ENCODE results near the gene GDPD4. TPM values are rescaled to one million over a fixed set of nuclear protein-coding genes. Genes with fewer than 3 reads are reported as not detected.

Gene GDPD4
- total RNA-seq, 4 donors from 2014 or later, result not detected

DNA sequence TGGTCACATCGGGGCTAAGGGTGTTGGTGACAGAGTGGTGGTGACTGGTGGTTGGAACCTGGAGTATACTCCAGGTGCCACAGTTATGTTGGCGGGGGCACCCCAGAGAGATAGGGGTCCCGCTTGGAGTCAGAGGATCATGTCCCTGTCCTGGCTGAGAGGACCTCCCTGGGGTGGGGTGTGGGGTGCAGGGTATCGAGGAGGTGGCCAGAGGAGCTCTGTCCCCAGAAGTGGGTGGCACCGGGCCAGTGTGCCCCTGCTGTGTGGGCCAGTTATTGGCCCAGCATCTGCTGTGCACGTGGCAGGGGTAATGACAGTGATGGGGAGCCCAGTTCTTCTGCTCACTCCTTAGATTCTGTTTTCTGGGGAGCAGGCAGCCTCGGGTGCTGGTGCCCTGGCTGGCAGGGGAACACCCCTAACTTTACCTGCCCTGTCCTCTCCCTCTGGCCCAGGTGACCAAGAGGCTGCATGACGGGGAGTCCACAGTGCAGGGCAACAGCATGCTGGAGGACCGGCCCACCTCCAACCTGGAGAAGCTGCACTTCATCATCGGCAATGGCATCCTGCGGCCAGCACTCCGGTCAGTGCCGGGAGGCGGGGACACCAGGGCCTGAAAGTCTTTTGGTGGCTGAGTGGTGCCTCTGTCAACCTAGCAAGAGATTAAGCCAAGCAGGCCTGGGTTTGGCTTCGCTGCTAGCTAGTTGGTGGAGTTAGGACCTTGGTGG, 117.2 kb downstream of the GDPD4 start:
- TF ChIP-seq EP300 (IDR thresholded peaks at IDR 0.05), result no peak
- no peak for TF ChIP-seq CTCF (IDR thresholded peaks at IDR 0.05)
- Histone ChIP-seq H3K27ac (no peak overlapping the region), H3K36me3 (peaks cover 0 to 6% (median 0%) of the 10 kb centered on the region in 3 donors), H3K9me3 (no peaks in the 10 kb centered on the region), H3K27me3 (no peaks in the 10 kb centered on the region), H3K4me1 (peaks cover 0 to 7% (median 0%) of the 10 kb centered on the region in 4 donors), H3K4me3 (no peak overlapping the region)
- DNase-seq (ENCODE audit: low spot score in 2 of 2), result no peak
- WGBS, 2 donors, result 82 to 96% methylated on average over 13 to 14 of the region's 15 CpGs

DNA sequence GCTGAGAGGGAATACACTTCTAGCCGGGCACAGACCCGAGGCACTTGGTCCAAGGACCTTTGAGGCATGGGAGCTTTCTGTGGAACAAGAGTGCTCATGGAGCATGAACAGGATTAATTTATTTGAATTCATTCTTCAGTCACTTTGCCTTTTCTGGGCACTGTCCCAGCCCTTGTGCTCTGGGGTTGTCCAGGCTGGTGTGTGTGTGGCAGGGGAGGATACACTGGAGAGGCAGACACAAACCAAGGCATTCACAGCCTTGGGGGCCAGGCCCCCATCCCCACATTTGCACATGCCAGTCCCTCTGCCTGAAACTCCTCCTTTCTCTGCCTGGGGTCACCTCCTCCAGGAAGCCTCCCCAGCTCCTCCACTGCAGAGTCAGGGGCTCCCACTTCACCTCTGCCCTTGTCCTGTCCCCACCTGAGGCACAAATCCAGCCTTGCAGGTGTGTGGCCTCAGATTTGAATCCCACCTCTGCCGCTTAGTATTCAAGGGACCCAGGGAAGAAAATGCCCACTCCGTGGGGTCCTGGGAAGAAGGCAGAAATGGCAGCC, 118.0 kb downstream of the GDPD4 start:
- no peak for TF ChIP-seq POLR2A (IDR thresholded peaks at IDR 0.05)
- no peak for TF ChIP-seq CTCF (IDR thresholded peaks at IDR 0.05)
- TF ChIP-seq EP300 (IDR thresholded peaks at IDR 0.05), result no peak
- WGBS, 2 donors, result 67 to 76% methylated on average over 4 of the region's 4 CpGs
- DNase-seq (ENCODE audit: low spot score in 2 of 2), result no peak
- Histone ChIP-seq H3K27me3 (no peaks in the 10 kb centered on the region), H3K36me3 (peaks cover 0 to 6% (median 0%) of the 10 kb centered on the region in 3 donors), H3K27ac (no peak overlapping the region), H3K9me3 (no peaks in the 10 kb centered on the region), H3K4me3 (no peak overlapping the region), H3K4me1 (peaks cover 0 to 7% (median 0%) of the 10 kb centered on the region in 4 donors)

GRCh38 chr11:77182542-77183430, 118.7 kb downstream of the GDPD4 start:
- no peaks in the 10 kb centered on the region for H3K4me1 ChIP-seq
- H3K4me3 ChIP-seq, result no peak overlapping the region
- no peaks in the 10 kb centered on the region for H3K27me3 ChIP-seq
- WGBS, 2 donors, result 80 to 86% methylated on average over 19 to 21 of the region's 21 CpGs
- TF ChIP-seq CTCF (IDR thresholded peaks at IDR 0.05) (no peak), EP300 (IDR thresholded peaks at IDR 0.05) (no peak), POLR2A (IDR thresholded peaks at IDR 0.05) (no peak)
- H3K36me3 ChIP-seq, result peaks cover 0 to 6% (median 0%) of the 10 kb centered on the region in 3 donors
- no peak for DNase-seq (ENCODE audit: low spot score in 2 of 2)
- H3K27ac ChIP-seq, result no peak overlapping the region
- no peaks in the 10 kb centered on the region for H3K9me3 ChIP-seq

DNA sequence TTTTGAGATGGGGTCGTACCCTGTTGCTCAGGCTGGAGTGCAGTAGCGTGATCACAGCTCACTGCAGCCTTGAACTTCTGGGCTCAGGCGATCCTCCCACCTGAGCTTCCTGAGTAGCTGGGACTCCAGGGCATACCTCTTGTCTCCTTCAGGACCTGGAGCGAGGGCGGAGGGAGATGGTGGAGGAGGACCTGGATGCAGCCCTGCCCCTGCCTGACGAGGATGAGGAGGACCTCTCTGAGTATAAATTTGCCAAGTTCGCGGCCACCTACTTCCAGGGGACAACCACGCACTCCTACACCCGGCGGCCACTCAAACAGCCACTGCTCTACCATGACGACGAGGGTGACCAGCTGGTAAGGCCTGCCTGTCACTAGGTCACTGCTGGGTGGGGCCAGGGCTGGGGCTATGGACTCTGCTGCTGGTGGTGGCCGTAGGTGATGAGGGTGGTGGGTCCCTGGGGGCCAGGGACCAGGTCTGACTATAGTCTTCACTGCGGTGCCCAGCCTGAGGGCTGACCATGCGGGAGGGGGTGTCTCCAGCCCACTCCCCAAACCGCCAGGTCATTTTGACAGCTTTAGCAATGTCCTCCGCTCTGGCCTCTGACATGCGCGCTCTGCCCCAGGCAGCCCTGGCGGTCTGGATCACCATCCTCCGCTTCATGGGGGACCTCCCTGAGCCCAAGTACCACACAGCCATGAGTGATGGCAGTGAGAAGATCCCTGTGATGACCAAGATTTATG, 119.5 kb downstream of the GDPD4 start:
- no peaks in the 10 kb centered on the region for H3K27me3 ChIP-seq
- DNase-seq (ENCODE audit: low spot score in 2 of 2), result no peak
- no peak overlapping the region for H3K27ac ChIP-seq
- WGBS, 2 donors, result 93 to 94% methylated on average over 14 to 16 of the region's 22 CpGs
- H3K4me3 ChIP-seq, result no peak overlapping the region
- peaks cover 0 to 6% (median 0%) of the 10 kb centered on the region in 3 donors for H3K36me3 ChIP-seq
- no peaks in the 10 kb centered on the region for H3K4me1 ChIP-seq
- H3K9me3 ChIP-seq, result no peaks in the 10 kb centered on the region
- TF ChIP-seq CTCF (IDR thresholded peaks at IDR 0.05) (no peak), POLR2A (IDR thresholded peaks at IDR 0.05) (no peak), EP300 (IDR thresholded peaks at IDR 0.05) (no peak)
